Activated T-helper 1 cell treated with anti-CD3 and anti-CD28 coated beads, Interleukin-12 subunit alpha, Interleukin-12 subunit beta, Interleukin-2, Interleukin-4 antibody, amounts not matched to agents 30 ng/mL and 10 ng/mL and 1 ng/mL, durations not matched to agents 14 hours and 24 hours and 36 hours (primary cell): Measurements from ENCODE around the gene PPP1R14C. TPM values are rescaled to one million over a fixed set of nuclear protein-coding genes. Genes with fewer than 3 reads are reported as not detected.

ENCODE experiments used
- DNase-seq: peaks from one replicate; pipeline ENCODE4 v3.0.0; 2021; ENCODE audit warnings: low spot score
- H3K27ac Mint-ChIP-seq: one replicate; pipeline ENCODE4 v1.8.0; 2021; ENCODE audit warnings: mild to moderate bottlenecking, mixed read lengths
- H3K27me3 Mint-ChIP-seq: one replicate; pipeline ENCODE4 v1.8.0; 2022; ENCODE audit warnings: mild to moderate bottlenecking, moderate library complexity, mixed read lengths; ENCODE audit not compliant: insufficient read depth
- H3K36me3 Mint-ChIP-seq: one replicate; pipeline ENCODE4 v1.8.0; 2021; ENCODE audit warnings: low read depth, mixed read lengths
- H3K4me1 Mint-ChIP-seq: one replicate; pipeline ENCODE4 v1.8.0; 2021; ENCODE audit warnings: low read depth, mixed read lengths
- H3K4me3 Mint-ChIP-seq: one replicate; pipeline ENCODE4 v1.8.0; 2021; ENCODE audit warnings: mild to moderate bottlenecking, moderate library complexity, mixed read lengths
- H3K9me3 Mint-ChIP-seq: one replicate; pipeline ENCODE4 v1.8.0; 2021; ENCODE audit warnings: mixed read lengths
- intact Hi-C: fragments of 100-400 bp; cut with micrococcal nuclease; formaldehyde crosslinking; loops from one replicate; pipeline ENCODE4 v1.15.1; 2024
- total RNA-seq: library from RNA; stranded (reverse); gene quantifications from 2 replicates; pipeline ENCODE4 v1.2.3, GENCODE V29; 2022

Gene PPP1R14C
- total RNA-seq, 1 donor from 2014 or later: not detected

DNA sequence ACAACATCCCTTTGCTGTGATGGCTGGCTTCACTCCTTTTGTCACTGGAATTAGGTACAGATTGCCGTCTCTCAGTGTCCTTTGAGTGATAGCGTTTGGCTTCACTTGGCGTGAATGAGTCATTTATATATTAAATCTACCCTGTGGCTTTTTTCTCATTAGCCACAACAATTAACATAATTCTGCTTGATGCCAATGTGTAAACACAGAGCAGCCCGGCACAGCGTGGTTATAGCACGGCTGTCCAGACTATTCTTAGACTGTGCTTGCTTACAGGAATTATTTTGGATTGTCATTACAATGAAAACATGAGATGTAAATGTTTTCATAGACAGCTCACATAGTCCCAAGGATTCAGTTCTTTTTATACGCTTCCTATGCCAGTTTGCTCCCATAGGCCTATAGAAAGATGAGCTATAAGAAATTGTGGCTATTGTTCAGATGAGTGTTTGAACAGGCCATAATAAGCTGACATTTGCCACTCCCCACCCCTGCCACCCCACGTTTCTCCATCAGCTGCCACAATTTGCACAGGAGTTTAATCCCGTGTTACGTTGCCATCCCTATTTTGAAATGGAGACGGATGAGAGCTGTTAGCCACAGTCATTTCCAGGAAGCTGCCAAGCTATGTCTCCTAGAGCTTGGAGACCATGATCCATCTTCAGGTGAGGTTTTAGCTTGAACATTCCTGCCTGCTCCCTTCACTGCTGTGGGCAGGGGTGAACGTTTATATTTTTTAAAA, 65.9 kb downstream of the PPP1R14C start:
- no peak overlapping the region for H3K4me3 Mint-ChIP-seq
- intact Hi-C loops: no loop called here
- H3K9me3 Mint-ChIP-seq: no peaks in the 10 kb centered on the region
- no peaks in the 10 kb centered on the region for H3K4me1 Mint-ChIP-seq
- no peak for DNase-seq
- peaks cover 2% of the 10 kb centered on the region for H3K27me3 Mint-ChIP-seq
- no peaks in the 10 kb centered on the region for H3K36me3 Mint-ChIP-seq
- no peak overlapping the region for H3K27ac Mint-ChIP-seq

DNA sequence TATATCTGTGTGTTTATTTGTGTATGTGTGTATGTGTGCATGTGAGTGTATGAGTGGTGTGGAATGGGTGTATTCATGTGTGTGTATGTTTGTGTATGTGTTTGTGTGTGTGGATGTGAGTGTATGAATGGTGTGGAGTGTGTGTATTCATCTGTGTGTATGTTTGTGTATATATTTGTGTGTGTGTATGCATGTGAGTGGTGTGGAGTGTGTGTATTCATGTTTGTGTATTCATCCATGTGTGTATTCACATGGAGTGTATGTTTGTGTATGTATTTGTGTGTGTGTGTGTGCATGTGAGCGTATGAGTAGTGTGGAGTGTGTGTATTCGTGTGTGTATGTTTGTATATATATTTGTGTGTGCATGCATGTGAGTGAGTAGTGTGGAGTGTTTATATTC, 66.6 kb downstream of the PPP1R14C start:
- no peak overlapping the region for H3K4me3 Mint-ChIP-seq
- no peaks in the 10 kb centered on the region for H3K4me1 Mint-ChIP-seq
- intact Hi-C loops: no loop called here
- H3K9me3 Mint-ChIP-seq: no peaks in the 10 kb centered on the region
- peaks cover 4% of the 10 kb centered on the region for H3K27me3 Mint-ChIP-seq
- no peaks in the 10 kb centered on the region for H3K36me3 Mint-ChIP-seq
- no peak overlapping the region for H3K27ac Mint-ChIP-seq
- no peak for DNase-seq

DNA sequence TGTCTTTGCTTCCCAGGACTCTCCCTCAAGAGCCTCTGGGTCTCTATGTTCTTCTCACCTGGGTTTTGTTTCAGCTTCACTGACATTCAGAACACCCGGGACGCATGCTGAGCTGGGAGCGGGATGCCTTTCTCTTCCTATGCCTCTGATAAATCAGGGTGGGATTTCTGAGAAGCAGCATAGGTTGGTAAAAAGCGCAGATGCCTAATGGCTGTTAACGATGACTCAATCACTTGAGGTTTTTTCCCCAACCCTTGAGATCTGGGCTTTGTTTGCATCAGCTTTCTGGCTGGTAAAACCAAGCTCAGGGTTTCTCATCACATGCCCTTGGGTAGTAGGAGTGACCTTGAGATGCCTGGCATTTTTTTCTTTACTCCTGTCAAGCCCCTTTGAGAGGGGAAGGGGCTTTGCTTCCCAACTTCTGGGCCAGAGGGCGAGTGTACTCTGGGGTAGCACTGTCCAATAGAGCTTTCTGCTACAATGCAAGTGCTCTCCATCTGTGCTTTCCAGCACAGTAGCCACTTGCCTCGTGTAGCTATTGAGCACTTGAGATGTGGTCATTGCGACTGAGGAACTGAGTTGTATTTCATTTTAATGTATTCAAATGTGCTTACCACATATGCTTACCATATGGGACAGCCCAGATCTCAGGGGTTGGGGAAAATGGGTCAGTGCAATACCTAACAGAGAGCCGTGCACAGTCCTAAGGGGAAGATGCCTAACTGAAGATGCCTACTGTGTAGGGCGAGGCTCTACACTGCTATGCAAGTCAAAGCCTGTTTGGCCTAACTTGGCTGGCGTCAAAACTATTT, 69.1 kb downstream of the PPP1R14C start:
- DNase-seq: no peak
- Mint-ChIP-seq H3K4me1 (no peaks in the 10 kb centered on the region), H3K27me3 (peaks cover 6% of the 10 kb centered on the region), H3K36me3 (no peaks in the 10 kb centered on the region), H3K27ac (no peak overlapping the region), H3K4me3 (no peak overlapping the region), H3K9me3 (no peaks in the 10 kb centered on the region)
- intact Hi-C loops: no loop called here

DNA sequence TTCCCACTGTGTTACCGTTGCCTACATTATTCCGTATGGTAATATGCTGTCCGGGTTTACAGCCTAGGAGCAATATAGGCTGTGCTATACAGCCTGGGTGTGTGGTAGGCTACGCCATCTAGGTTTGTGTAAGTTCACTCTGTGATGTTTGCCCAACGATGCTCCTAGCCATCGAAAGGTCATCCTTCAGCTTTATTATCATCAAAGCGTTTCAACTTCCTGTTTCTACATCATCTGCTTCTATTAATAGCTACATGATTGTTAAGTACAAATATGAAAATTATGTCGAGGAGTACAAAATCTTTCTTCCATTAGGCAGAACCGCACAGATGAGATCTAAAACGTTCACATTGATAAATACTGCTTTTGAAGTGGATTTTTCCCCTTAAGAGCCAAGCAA, 69.9 kb downstream of the PPP1R14C start:
- H3K27ac Mint-ChIP-seq: no peak overlapping the region
- no peak for DNase-seq
- no peaks in the 10 kb centered on the region for H3K4me1 Mint-ChIP-seq
- H3K4me3 Mint-ChIP-seq: no peak overlapping the region
- intact Hi-C loops: no loop called here
- no peaks in the 10 kb centered on the region for H3K36me3 Mint-ChIP-seq
- peaks cover 6% of the 10 kb centered on the region for H3K27me3 Mint-ChIP-seq
- no peaks in the 10 kb centered on the region for H3K9me3 Mint-ChIP-seq

DNA sequence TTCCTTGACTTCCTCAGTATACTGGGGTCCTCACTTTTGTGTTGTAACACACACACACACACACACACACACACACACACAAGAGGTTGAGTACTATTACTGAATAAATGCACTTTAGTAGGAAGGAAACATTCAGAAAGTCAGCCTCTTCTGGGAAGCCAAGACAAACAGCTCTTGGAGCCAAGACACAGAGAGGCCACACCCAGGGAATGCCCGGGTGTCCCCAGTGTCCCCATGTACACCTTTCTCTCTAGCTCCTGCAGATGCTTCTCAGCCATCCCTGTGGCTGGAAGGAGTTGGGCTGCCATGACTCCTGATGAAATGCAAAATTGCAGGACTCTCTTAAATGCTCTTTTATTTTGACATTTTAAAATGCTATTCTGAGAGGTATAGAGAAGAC, 70.5 kb downstream of the PPP1R14C start:
- no peaks in the 10 kb centered on the region for H3K9me3 Mint-ChIP-seq
- peaks cover 6% of the 10 kb centered on the region for H3K27me3 Mint-ChIP-seq
- no peak overlapping the region for H3K27ac Mint-ChIP-seq
- H3K4me1 Mint-ChIP-seq: no peaks in the 10 kb centered on the region
- H3K36me3 Mint-ChIP-seq: no peaks in the 10 kb centered on the region
- no peak for DNase-seq
- intact Hi-C loops: no loop called here
- H3K4me3 Mint-ChIP-seq: no peak overlapping the region

DNA sequence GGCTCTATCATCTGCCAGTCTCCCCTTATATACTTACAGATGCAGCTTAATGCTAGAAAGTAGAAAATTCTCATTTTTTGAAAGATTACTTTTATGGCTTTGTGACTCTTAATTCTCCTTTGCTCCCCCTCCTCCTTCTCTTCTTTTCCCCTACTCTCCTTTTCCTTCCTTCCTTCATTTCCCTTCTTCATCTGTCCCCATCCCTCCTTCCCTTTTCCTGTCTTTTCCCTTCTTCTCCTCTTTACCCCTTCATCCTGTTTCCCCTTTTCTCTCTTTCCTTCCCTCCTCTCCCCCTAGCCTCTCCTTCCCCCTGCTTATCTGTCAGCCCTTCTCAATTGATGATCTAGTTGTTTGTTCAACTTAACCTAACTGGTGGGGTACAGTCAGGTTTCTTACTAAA, 71.5 kb downstream of the PPP1R14C start:
- Mint-ChIP-seq H3K27ac (no peak overlapping the region), H3K27me3 (peaks cover 8% of the 10 kb centered on the region), H3K36me3 (no peaks in the 10 kb centered on the region), H3K4me1 (no peaks in the 10 kb centered on the region), H3K9me3 (no peaks in the 10 kb centered on the region), H3K4me3 (no peak overlapping the region)
- intact Hi-C loops: no loop called here
- DNase-seq: no peak

DNA sequence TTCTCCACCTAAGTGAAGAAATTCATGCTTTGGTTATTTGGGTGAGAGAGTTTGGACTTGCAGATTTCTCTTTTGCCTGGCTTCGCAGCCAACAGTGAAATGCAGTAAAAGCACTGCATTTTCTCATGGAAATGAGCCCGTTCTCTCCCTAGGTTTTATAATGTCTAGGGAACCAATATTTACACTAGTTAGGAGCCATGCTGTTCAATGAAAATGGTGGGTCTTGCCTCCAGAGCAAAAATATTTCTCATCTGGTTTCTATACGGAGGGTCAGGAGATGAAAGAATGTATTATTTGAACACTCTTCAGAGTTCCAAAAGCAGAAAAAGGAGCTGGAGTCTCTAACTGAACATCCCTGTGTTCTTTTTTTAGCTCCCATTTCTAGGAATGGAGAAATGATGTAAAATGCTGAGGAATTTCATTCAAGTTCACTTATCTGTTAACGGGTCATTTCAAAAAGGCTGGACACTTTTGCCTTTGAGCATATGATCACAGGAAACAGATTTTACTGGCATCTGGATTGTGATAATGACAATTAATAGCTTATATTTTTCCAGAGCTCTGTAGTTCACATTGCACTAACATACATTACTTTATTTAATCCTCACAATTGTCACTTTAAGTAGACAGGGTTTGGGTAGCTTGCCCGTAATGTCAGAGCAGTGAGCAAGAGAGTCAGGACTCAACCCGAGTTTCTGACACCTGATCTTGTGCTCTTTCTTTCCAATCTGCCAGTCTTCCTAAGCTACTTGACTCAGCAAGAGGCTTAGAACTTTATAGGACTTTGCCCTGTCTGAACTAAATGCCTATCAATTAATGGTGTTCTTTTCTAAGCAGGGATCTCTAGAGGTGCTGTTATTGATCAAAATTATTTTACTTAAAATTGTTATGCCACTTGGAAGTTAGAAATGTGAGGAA, 78.0 kb downstream of the PPP1R14C start:
- H3K9me3 Mint-ChIP-seq: no peaks in the 10 kb centered on the region
- H3K4me3 Mint-ChIP-seq: no peak overlapping the region
- H3K27me3 Mint-ChIP-seq: peaks cover 17% of the 10 kb centered on the region
- DNase-seq: no peak
- intact Hi-C loops: no loop called here
- H3K36me3 Mint-ChIP-seq: no peaks in the 10 kb centered on the region
- H3K4me1 Mint-ChIP-seq: no peaks in the 10 kb centered on the region
- H3K27ac Mint-ChIP-seq: no peak overlapping the region

DNA sequence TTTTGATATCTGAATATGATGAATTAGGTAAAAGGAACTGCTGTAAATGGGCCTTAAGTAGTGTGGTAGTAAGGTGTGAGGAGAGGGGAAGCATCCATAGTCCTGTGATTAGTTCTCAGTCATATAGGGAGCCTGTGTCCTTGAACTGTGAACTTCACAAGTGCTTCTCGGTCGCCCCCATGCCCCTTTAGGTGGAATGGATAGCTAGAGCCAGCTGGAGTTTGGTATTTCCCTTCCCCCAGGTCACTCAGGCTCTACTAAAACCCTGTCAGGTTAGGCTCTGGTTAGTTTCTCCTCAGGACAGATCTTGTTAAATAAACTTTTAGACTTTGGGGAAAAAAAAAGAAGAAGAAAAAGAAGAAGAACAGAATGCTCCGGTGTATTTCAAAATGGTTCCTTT, 82.0 kb downstream of the PPP1R14C start:
- no peak for DNase-seq
- H3K4me1 Mint-ChIP-seq: no peaks in the 10 kb centered on the region
- H3K27me3 Mint-ChIP-seq: peaks cover 16% of the 10 kb centered on the region
- no peaks in the 10 kb centered on the region for H3K36me3 Mint-ChIP-seq
- intact Hi-C loops: no loop called here
- no peaks in the 10 kb centered on the region for H3K9me3 Mint-ChIP-seq
- H3K27ac Mint-ChIP-seq: no peak overlapping the region
- H3K4me3 Mint-ChIP-seq: no peak overlapping the region

DNA sequence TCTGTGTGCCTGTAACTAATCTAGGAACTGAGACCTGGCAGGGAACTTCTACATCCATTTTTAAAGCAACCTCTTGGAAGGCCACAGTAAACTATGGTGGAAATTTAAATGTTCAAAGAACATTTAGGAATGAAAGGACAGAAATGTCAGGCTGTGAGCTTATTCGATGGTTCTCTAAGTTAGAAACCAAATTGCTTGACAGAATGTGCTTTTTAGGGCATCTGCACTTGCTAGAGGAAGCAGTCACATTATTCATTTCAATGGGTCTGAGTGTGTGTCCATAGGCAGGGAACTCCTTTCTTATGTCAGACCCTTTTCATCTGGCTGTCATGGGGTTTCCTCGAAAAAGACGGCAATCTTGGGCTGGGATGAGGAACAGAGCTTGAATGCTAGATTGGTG, 84.4 kb downstream of the PPP1R14C start:
- Mint-ChIP-seq H3K4me1 (no peaks in the 10 kb centered on the region), H3K27me3 (peaks cover 12% of the 10 kb centered on the region), H3K27ac (no peak overlapping the region), H3K9me3 (no peaks in the 10 kb centered on the region), H3K36me3 (no peaks in the 10 kb centered on the region), H3K4me3 (no peak overlapping the region)
- DNase-seq: no peak
- intact Hi-C loops: no loop called here

DNA sequence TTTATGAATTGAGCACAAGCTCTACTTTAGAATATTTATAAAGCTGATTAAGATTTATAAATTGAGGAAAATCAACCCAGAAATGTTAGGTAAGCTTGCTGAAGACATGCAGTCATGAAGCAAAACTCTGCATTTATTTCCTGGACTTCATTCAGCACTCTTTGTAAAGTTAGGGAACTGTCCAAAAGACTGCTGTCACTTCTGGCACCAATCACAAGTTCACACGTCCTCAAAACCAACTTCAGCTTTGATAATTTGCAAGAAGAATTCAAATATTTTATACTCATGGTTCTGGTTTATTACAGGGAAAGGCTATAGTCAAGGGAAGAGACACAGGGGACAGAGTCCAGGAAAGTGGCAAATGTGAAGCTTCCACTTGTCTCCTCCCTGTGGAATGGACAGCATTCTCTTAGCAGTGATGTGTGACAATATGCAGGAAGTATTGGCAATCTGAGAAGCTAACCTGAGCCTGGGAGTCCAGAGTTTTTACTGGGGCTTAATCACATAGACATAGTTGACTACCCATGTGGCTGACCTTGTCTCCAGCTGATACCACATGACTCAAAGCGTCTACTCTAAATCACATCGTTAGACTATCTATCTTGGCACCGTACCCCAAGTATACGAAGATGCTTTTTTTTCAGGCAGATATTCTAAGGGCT, 85.4 kb downstream of the PPP1R14C start:
- Mint-ChIP-seq H3K9me3 (peaks cover 9% of the 10 kb centered on the region), H3K36me3 (no peaks in the 10 kb centered on the region), H3K4me1 (no peaks in the 10 kb centered on the region), H3K27ac (no peak overlapping the region), H3K4me3 (no peak overlapping the region), H3K27me3 (peaks cover 12% of the 10 kb centered on the region)
- intact Hi-C loops: no loop called here
- DNase-seq: no peak

DNA sequence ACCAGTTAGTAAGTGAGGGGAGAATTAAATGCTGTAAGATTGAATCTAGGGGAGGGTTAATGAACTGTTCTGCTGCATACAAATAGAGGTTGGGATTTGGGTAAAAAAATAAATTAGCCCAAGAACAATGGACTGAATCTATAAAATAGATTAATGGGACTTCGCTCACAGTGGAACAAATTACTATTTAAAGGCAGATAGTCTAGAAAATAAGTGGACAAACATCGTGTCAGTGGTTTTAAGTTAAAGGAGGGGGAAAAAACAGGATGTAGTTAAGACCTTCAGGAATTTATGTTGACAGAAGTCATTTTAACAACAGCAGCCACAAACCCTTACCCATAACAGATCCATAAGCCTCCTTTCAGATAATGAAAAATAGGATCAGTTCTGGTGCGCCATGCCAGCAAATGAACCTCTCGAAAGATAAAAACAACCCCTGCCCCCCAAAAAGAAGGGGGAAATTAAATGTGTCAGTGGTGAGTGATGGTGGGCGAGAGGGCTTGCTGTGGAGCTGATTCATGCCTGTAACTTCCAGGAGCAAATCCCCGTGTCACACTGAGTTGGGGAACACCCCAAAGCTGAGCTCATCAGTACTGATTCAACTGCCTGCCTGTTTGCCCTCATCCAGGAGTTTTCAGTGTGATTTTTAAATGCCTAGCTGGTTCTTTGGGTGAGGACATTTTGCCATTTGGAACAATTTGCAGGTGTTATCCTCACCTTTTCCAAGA, 86.8 kb downstream of the PPP1R14C start:
- Mint-ChIP-seq H3K9me3 (peaks cover 9% of the 10 kb centered on the region), H3K27ac (no peak overlapping the region), H3K4me1 (no peaks in the 10 kb centered on the region), H3K27me3 (peaks cover 3% of the 10 kb centered on the region), H3K4me3 (no peak overlapping the region), H3K36me3 (no peaks in the 10 kb centered on the region)
- intact Hi-C loops: no loop called here
- DNase-seq: no peak

DNA sequence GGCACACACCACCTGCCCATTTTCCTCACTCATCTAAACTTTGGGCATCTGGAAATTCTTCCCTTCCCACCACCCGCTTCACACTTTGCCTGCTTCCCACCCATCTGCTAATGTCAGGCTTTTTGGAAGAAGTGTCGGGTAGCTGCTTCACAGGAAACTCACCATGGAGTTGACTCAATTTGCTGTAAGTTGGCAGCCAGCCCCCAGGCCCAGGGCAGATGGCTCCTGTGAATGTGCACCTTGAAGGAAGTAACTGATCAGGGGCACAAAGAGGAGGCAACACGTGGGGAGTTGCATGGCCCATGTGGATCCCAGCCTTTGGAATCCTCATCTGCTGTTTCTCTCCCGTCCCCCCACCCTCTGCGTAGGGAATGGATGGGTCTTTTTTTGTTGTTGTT, 87.3 kb downstream of the PPP1R14C start:
- Mint-ChIP-seq H3K36me3 (no peaks in the 10 kb centered on the region), H3K27ac (no peak overlapping the region), H3K9me3 (peaks cover 9% of the 10 kb centered on the region), H3K27me3 (peaks cover 3% of the 10 kb centered on the region), H3K4me3 (no peak overlapping the region), H3K4me1 (peaks cover 2% of the 10 kb centered on the region)
- no peak for DNase-seq
- intact Hi-C loops: no loop called here
